Mesothelial cell of epicardium (in vitro differentiated cells): ENCODE data around the gene CPT1A. TPM values are rescaled to one million over a fixed set of nuclear protein-coding genes. Genes with fewer than 3 reads are reported as not detected.

ENCODE experiments used
- DNase-seq, 2 experiments: peaks; one replicate each; pipeline ENCODE4 v3.0.0; 2021; ENCODE audit warnings: low spot score in 2 of 2; ENCODE audit not compliant: unreplicated experiment in 2 of 2
- H3K27ac Mint-ChIP-seq: 2 replicates; pipeline ENCODE4 v1.8.0; 2021; ENCODE audit warnings: mixed read lengths
- H3K27me3 Mint-ChIP-seq: 2 replicates; pipeline ENCODE4 v1.8.0; 2021; ENCODE audit warnings: low read depth, mixed read lengths
- H3K36me3 Mint-ChIP-seq: 2 replicates; pipeline ENCODE4 v1.8.0; 2021; ENCODE audit warnings: mixed read lengths
- H3K4me1 Mint-ChIP-seq: 2 replicates; pipeline ENCODE4 v1.8.0; 2021; ENCODE audit warnings: mixed read lengths
- H3K4me3 Mint-ChIP-seq: 2 replicates; pipeline ENCODE4 v1.8.0; 2021; ENCODE audit warnings: mild to moderate bottlenecking, moderate library complexity, mixed read lengths
- H3K9me3 Mint-ChIP-seq: 2 replicates; pipeline ENCODE4 v1.8.0; 2021; ENCODE audit warnings: mixed read lengths
- CTCF ChIP-seq: fragments of 200-600 bp; sonication (generic); IDR thresholded peaks from one replicate; pipeline ENCODE4 v1.5.0; 2021; ENCODE audit warnings: antibody characterized with exemption; ENCODE audit not compliant: unreplicated experiment
- total RNA-seq: library from RNA; stranded (reverse); gene quantifications from 3 replicates; pipeline ENCODE4 v1.2.1, GENCODE V29; 2021

The CPT1A gene
- total RNA-seq, 1 donor from 2014 or later, result 2.6 TPM

GRCh38 chr11:68839054-68839865, 2.5 kb downstream of the CPT1A start:
- DNase-seq, result peak; percentile 83 to 91
- Mint-ChIP-seq H3K9me3 (no peaks in the 10 kb centered on the region), H3K36me3 (no peaks in the 10 kb centered on the region), H3K4me1 (peaks cover 39% of the 10 kb centered on the region), H3K27ac (peak overlapping the region; percentile 78), H3K27me3 (peaks cover 39% of the 10 kb centered on the region), H3K4me3 (peak overlapping the region; percentile 64)
- no peak for TF ChIP-seq CTCF

DNA sequence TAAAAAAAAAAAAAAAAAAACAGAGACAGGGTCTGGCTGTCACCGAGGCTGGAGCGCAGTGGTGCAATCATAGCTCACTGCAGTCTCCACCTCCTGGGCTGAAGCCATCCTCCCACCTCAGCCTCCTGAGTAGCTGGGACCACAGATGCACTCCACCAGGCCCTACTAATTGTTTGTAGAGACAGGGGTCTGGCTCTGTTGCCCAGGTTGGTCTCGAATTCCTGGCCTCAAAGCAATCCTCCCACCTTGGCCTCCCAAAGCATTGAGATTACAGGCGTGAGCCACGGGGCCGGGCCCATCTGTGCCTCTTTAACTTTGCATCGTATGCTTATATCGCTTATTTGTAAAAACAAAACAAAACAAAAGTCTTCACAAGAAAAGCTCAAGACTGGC, 3.1 kb downstream of the CPT1A start:
- peak overlapping the region; percentile 78 for H3K27ac Mint-ChIP-seq
- no peaks in the 10 kb centered on the region for H3K9me3 Mint-ChIP-seq
- no peaks in the 10 kb centered on the region for H3K36me3 Mint-ChIP-seq
- H3K27me3 Mint-ChIP-seq, result peaks cover 32% of the 10 kb centered on the region
- peak overlapping the region; percentile 64 for H3K4me3 Mint-ChIP-seq
- no peak for DNase-seq
- peaks cover 34% of the 10 kb centered on the region for H3K4me1 Mint-ChIP-seq
- no peak for TF ChIP-seq CTCF

DNA sequence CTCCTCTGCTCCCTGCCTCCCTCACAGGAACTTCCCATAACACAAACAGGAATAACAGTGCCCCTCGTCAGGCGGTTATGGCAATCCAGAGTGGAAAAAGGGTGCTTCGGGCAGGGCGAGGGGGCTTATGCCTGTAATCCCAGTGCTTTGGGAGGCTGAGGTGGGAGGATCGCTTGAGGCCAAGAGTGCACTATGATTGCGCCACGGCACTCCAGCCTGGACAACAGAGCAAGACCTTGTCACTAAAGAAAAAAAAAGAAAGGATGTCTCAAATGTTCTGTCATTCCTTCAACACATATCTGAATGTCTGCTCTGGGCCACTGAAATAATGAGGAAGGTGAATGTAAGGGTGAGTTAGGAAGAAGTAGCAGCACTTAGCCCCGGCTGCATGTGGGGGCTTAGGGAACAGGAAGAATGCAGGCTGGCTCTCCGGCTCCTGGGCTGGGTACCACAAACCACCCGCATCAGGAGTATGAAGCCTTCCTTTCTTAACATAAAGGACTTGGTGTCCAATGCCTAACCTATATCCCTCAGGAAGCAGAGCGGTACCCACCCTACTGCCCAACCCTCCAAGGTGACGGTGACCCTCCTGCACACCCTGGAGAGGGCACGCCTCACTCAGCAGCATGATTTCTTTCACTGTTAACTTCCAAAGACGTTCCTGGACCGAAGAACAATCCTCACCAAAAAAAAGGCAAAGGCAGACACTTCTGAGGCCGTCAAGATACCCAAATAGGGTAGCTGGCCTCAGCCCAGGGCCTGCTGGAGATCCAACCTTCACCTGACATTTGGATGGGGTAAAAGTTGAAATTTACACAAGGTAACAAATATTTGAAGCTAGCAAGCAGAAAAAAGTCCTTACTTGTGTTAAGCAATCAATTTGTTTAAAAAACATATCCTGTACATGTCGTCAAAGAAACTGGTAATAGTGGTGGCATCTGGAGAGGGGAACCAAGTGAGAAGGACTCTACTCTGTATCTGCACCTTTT, 3.8 kb downstream of the CPT1A start:
- TF ChIP-seq CTCF, result no peak
- peaks cover 29% of the 10 kb centered on the region for H3K4me1 Mint-ChIP-seq

GRCh38 chr11:68835749-68836148, 6.0 kb downstream of the CPT1A start:
- Mint-ChIP-seq H3K36me3 (no peaks in the 10 kb centered on the region), H3K4me1 (peaks cover 27% of the 10 kb centered on the region), H3K27ac (no peak overlapping the region), H3K9me3 (no peaks in the 10 kb centered on the region), H3K27me3 (peaks cover 15% of the 10 kb centered on the region), H3K4me3 (no peak overlapping the region)
- no peak for TF ChIP-seq CTCF
- DNase-seq, result no peak

More for the DNA sequence above, 3.8 kb downstream of the CPT1A start:
- H3K9me3 Mint-ChIP-seq, result no peaks in the 10 kb centered on the region
- H3K27ac Mint-ChIP-seq, result peak overlapping the region; percentile 56
- H3K4me3 Mint-ChIP-seq, result peak overlapping the region; percentile 40
- peaks cover 25% of the 10 kb centered on the region for H3K27me3 Mint-ChIP-seq
- no peak for DNase-seq
- H3K36me3 Mint-ChIP-seq, result no peaks in the 10 kb centered on the region

DNA sequence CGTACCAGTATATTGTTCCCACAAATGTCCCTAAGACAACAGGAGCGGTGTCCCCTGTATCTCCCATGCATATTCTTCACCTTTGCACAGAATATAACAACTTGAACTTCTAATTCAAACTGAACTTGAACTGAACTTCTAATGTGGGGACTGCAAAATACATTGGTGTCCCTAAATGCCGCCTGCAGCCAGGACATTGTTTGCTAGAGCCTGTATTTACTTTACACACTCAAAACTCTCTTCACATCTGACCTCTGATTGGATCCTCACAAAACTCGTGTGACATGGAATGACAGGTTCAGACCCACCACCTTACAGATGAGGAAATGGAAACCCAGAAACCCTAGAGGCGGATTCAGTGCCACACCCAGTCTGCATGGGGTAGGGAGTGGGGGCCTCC, 6.4 kb downstream of the CPT1A start:
- Mint-ChIP-seq H3K9me3 (no peaks in the 10 kb centered on the region), H3K27me3 (peaks cover 12% of the 10 kb centered on the region), H3K27ac (no peak overlapping the region), H3K36me3 (no peaks in the 10 kb centered on the region), H3K4me1 (peaks cover 26% of the 10 kb centered on the region), H3K4me3 (no peak overlapping the region)
- TF ChIP-seq CTCF, result no peak
- DNase-seq, result no peak
